Measurements from ENCODE around the gene NEK9.
"Not testable (repeated sequence)": the region's sequence is repeated elsewhere in the genome, so short reads cannot be mapped to it uniquely, and the experiment has no call there.

NEK9 gene

DNA sequence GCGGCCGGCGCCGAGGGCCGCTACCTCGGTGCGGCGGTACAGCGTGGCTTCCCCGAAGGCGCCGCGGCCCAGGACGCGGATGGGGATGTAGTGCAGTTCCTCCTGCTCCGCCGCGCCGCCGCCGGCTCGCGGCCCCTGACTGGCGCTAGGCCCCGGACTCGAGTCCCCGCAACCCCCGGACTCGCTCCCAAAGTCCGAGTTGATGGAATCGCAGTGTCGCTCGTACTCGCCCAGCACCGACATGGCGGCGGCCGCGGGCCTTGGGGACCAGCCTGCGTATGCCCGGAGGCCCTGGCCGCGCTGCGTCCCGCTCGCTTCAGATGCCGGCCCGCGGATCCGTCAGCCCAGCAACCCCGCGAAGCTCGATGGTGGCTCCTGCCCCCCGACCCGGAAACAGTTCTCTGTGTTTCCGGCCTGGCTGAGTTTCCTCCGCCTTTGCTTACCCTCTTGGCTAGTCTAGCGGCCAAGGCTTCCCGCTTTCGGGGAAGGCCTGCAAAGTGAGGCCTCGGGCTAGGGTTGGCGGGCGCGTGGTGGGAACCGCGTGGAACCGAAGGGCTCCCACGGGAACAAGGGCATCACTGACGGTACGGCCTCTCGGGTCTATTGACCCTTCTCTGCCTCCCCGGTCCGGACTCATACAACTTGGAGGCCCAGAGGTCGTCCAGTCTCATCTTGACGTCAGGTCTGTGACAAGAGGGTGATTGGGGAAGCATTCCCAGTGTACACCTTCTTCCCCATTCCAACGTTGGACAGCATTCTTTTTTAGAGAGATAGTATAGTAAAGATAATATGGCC, at the start of gene NEK9:
Gene NEK9 (minus strand): TSS at position 370 of the 795 bp plus-strand sequence. CDS start 127 bp downstream, at position 243.
- in situ Hi-C loops (cut with MboI; ENCODE audit: low sequenced_read_pairs): loop anchor here (25.0 kb wide), 1 partner anchor 160 kb away; the partner anchor contains the start of gene FOS

DNA sequence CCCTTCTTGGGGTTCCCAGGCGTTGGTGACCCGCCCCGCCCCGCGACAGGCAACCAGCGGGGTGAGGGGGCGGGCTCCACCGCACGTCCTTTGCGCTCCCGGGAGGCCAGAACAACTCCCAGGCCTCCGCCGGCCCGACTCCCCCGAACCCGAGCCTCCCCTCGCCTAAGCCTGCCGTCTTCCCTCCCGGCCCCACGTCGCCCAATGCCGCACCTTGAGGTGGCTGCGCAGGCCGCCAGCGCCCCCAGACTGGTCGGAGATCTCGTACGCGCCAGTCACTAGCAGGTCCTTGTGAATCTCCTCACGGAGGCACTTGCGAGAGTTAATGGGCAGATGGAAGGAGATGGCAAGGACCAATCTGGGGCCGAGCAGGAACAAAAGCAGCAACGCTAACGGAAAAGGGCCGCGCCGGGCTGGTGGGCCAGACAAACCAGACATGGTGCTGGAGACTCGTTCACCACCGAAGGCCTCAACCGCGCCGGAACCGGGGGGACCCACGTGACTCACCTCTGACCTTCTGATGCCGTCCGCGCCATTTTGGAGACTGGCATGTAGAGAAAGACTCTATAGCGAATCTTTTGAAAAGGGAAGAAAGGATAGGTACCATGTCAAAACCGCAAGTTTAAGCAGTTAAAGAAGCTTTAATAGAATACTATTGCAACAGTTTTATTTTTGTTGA, 49.4 kb upstream of the NEK9 start, which contains the start of gene TMED10:
Gene TMED10 (minus strand): TSS at position 471 of the 679 bp plus-strand sequence. CDS start 33 bp downstream, at position 438.
- in situ Hi-C loops (cut with MboI; ENCODE audit: low sequenced_read_pairs): no loop called here

DNA sequence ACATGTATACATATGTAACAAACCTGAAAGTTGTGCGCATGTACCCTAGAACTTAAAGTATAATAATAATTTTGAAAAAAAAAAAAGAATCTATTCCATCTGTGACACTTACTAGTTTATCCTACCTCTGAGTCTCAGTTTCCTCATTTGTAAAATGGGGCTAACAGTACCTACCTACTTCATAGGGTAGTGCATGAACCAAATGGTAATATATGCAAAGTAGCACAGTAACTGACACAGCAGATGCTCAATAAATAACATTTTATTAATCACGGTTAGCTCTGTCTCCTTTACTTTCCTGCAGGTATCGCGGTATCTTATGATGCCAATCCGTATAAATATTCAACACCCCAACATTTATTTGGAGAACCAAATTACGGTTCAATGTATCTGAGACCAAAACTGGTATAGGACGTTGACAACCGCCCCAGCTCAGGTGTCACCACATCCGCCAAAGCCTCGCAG, 48.9 kb upstream of the NEK9 start:
- in situ Hi-C loops (cut with MboI; ENCODE audit: low sequenced_read_pairs): no loop called here

DNA sequence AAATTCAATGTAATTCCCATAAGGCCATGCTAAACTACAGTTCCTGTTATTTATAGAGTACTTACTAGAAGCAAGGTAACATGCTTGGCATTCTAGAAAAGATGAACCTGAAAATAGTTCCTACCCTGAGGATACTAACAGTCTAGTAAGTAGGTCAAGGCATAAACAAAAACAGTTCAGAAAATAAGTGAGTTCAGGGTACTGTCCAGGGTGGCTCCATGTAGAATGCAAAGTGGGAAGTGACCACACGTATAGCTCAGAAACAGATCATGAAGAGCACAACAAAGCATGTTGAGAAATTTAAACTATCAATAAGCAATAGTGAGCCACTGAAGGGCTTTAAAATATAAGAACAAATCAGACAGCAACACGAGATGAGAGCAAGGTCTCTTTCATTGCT, 47.2 kb upstream of the NEK9 start:
- in situ Hi-C loops (cut with MboI; ENCODE audit: low sequenced_read_pairs): no loop called here

GRCh38 chr14:75170772-75171171, 43.9 kb upstream of the NEK9 start:
- in situ Hi-C loops (cut with MboI; ENCODE audit: low sequenced_read_pairs): no loop called here

DNA sequence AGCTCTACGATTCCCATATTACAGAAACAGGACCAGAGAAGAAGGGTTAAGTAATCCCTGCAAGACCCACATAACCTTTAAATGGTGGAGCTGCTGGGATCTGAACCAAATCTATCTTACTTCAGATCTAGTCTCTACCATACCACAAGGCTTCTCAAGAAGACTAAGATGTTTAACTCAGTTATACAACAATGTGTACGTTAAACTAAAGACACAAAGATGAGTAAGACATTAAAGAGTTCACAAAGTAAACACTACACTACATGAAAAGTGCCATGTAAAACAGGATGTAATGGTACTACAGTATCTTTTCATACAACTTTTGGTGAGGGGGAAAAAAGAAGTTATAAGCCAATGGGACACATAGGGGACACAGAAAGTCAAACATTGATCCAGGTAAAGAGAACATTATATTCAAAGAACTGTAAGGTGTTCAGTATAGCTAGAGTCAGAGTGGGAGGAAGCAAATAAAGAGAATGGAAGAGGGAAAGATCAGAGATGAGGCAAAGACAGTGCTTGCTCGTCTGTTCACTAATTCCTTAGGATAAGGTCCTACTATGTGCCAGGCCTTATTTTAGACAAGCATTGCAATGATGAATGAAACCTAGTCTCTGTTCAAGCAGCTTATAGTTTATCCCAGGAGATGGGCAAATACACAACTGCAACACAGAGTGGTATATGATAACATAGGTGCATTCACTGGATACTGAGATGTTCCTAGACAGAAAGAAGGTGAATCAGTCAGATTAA, 41.9 kb upstream of the NEK9 start:
- in situ Hi-C loops (cut with MboI; ENCODE audit: low sequenced_read_pairs): no loop called here

DNA sequence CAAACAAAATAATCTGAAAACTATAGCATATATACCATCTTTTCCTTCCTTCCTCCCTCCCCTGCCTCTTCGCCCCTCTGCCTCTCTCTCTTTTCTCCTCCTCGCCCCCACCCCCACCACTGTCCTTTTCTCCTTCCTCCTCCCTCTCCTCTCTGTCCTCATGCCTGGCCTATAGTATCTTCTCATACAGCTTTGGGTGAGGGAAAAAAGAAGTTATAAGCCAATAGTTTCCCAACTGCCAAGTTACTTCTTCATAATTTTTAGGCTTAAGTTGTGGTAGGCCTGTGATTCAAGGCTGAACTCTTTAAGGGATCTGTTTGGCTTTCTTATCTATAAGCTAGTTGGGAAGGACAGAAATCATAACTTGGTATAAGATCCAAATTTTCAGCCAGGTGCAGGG, 40.5 kb upstream of the NEK9 start:
- in situ Hi-C loops (cut with MboI; ENCODE audit: low sequenced_read_pairs): no loop called here

GRCh38 chr14:75165586-75166391, 38.9 kb upstream of the NEK9 start:
- in situ Hi-C loops (cut with MboI; ENCODE audit: low sequenced_read_pairs): no loop called here

DNA sequence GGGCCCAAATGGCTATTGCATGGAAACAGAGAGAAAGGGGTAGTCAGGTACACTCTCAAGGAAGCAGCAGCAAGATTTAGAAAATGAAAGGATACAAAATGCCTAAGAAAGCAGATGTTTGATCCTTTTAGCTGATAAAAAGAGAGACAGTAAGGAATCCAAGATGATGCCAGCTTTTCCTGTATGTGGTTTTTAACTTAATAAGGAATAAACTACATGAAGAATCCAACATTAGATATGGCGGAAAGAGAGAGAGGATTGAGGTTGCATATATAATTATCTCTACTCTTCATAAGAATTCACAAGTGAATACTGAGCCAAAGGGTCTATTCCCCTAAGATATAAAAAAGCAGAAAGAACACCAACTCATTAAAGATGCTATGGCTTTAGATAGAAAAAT, 38.0 kb upstream of the NEK9 start:
- in situ Hi-C loops (cut with MboI; ENCODE audit: low sequenced_read_pairs): no loop called here

GRCh38 chr14:75163677-75164076, 36.8 kb upstream of the NEK9 start:
- in situ Hi-C loops (cut with MboI; ENCODE audit: low sequenced_read_pairs): no loop called here

- in situ Hi-C loops (cut with MboI; ENCODE audit: low sequenced_read_pairs): no loop called here
Measured at GRCh38 chr14:75162631-75163030, 35.8 kb upstream of the NEK9 start.

DNA sequence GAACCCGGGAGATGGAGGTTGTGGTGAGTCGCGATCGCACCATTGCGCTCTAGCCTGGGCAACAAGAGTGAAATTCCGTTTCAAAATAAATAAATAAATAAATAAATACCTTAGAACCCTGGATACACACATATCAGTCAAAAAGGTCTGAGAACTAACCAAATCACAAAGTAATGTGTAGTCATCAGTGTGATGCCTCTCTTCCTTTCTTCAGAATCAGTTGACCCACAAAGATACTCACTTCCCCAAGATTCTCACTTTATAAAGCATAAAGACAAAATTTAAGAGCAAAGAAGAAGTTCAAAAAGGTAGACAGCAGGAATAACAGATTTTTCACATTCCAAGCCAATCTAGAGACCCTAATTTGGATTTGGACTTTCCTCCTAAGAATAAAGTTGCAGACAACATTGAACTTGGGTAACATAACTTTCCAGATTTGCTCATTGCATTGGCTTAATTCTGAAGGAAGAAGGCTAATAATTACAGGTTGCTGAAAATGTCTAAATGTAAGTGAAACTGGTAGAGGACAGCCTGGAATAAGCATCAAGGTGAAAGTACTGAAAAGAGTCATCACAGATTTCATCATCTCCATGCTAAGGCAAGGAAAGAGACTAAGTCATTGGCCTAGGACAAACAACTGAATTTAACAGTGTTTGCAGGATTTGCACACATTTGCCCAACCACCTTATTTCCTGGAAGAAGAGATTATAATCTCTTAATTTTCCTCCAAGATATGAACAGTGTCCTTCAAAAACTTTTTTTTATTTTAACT, 32.2 kb upstream of the NEK9 start:
- in situ Hi-C loops (cut with MboI; ENCODE audit: low sequenced_read_pairs): no loop called here

- in situ Hi-C loops (cut with MboI; ENCODE audit: low sequenced_read_pairs): no loop called here
Measured at GRCh38 chr14:75156901-75157300, 30.1 kb upstream of the NEK9 start.

- in situ Hi-C loops (cut with MboI; ENCODE audit: low sequenced_read_pairs): no loop called here
Measured at GRCh38 chr14:75156111-75156510, 29.3 kb upstream of the NEK9 start.

DNA sequence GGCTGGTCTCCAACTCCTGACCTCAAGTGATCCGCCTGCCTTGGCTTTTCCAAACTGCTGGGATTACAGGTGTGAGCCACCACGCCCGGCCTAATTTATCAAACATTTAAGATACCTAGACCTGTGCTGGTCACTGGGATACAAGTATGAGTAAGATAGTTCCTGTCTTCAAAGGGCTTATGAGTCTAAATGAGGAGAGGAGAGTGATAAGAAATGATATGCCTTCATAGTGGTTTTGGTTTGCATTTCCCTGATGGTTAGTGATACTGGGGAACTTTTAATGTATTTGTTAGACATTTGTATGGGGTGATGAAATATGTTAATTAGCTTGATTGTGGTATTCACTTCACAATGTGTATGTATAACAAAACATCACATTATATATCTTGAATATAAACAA, 28.3 kb upstream of the NEK9 start:
- in situ Hi-C loops (cut with MboI; ENCODE audit: low sequenced_read_pairs): no loop called here

- in situ Hi-C loops (cut with MboI; ENCODE audit: low sequenced_read_pairs): no loop called here
Measured at GRCh38 chr14:75153295-75153694, 26.4 kb upstream of the NEK9 start.

GRCh38 chr14:75151851-75152250, 25.0 kb upstream of the NEK9 start:
- in situ Hi-C loops (cut with MboI; ENCODE audit: low sequenced_read_pairs): no loop called here

GRCh38 chr14:75150637-75151036, 23.8 kb upstream of the NEK9 start:
- in situ Hi-C loops (cut with MboI; ENCODE audit: low sequenced_read_pairs): not testable (repeated sequence)

DNA sequence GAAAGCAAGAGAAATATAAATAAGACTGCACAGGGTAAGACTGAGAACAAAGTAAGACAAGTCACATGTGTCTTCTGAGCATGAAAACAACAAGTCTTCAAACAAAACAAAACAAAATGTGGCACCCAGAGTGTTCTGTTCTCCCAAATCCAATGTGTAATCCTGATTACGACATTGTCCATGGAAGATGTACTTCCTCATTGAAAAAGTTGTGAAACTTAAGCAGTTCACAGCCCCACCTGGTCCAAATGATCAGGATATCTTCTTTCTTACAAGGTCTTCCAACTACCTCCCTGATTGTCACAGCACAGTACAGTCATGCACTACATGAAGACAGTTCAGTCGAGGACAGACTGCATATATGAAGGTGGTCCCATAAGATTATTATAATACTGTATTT, 23.3 kb upstream of the NEK9 start:
- in situ Hi-C loops (cut with MboI; ENCODE audit: low sequenced_read_pairs): no loop called here
